Dermis blood vessel endothelial cell (primary cell): Measurements from ENCODE around the gene TM4SF4. TPM values are rescaled to one million over a fixed set of nuclear protein-coding genes. Genes with fewer than 3 reads are reported as not detected.

Source experiments
- DNase-seq: peaks from one replicate; pipeline ENCODE4 v3.0.0; 2010
- total RNA-seq: library from RNA; depleted of rRNA; stranded (reverse); fragments of >200 nt; gene quantifications from 2 replicates; pipeline ENCODE4 v1.2.3, GENCODE V29; 2014

Gene TM4SF4
- total RNA-seq, 1 donor from 2014 or later, result not detected

GRCh38 chr3:149515249-149515648 lies 40.8 kb downstream of the TM4SF4 start:
- DNase-seq, result no peak

- DNase-seq, result no peak
These were observed 42.4 kb downstream of the TM4SF4 start for GRCh38 chr3:149516920-149517319.

- DNase-seq, result no peak
These were observed 45.4 kb downstream of the TM4SF4 start for GRCh38 chr3:149519912-149520311.

- no peak for DNase-seq
These were observed 49.2 kb downstream of the TM4SF4 start for GRCh38 chr3:149523512-149524299.

GRCh38 chr3:149527531-149528339 lies 53.2 kb downstream of the TM4SF4 start:
- DNase-seq, result peak; percentile 86

GRCh38 chr3:149528340-149528650 lies 53.8 kb downstream of the TM4SF4 start:
- peak; percentile 54 for DNase-seq

GRCh38 chr3:149529099-149529498 lies 54.6 kb downstream of the TM4SF4 start:
- no peak for DNase-seq

GRCh38 chr3:149532489-149533180 lies 58.1 kb downstream of the TM4SF4 start:
- peak; percentile 53 for DNase-seq

- no peak for DNase-seq
These were observed 59.6 kb downstream of the TM4SF4 start for GRCh38 chr3:149534082-149534481.

- DNase-seq, result no peak
These were observed 60.3 kb downstream of the TM4SF4 start for GRCh38 chr3:149534671-149535332.

- DNase-seq, result no peak
These were observed 60.8 kb downstream of the TM4SF4 start for GRCh38 chr3:149535333-149535685.

GRCh38 chr3:149536429-149536828 lies 61.9 kb downstream of the TM4SF4 start:
- DNase-seq, result peak; percentile 68

- DNase-seq, result no peak
These were observed 63.9 kb downstream of the TM4SF4 start for GRCh38 chr3:149538371-149538770.

- peak; percentile 71 for DNase-seq
These were observed 66.6 kb downstream of the TM4SF4 start for GRCh38 chr3:149541091-149541491.

GRCh38 chr3:149542375-149543312 lies 68.1 kb downstream of the TM4SF4 start:
- peak; percentile 81 for DNase-seq

- no peak for DNase-seq
These were observed 70.6 kb downstream of the TM4SF4 start for GRCh38 chr3:149545049-149545448.

- DNase-seq, result no peak
These were observed 72.9 kb downstream of the TM4SF4 start for GRCh38 chr3:149547413-149547812.

- no peak for DNase-seq
These were observed 73.6 kb downstream of the TM4SF4 start for GRCh38 chr3:149547954-149548668.

- DNase-seq, result no peak
These were observed 74.2 kb downstream of the TM4SF4 start for GRCh38 chr3:149548669-149549065.

GRCh38 chr3:149551500-149551899 lies 77.0 kb downstream of the TM4SF4 start:
- DNase-seq, result no peak

- no peak for DNase-seq
These were observed 78.2 kb downstream of the TM4SF4 start for GRCh38 chr3:149552700-149553099.
